Sciatic nerve (tissue), 2 donors: Measurements from ENCODE around the gene HOXD9. TPM values are rescaled to one million over a fixed set of nuclear protein-coding genes. Genes with fewer than 3 reads are reported as not detected.
A peak's percentile ranks its signal among the peaks of the same experiment; 100 is the strongest.

Experiments used
- ATAC-seq: fragments of 200-7000 bp; cut with Tn5 transposase; one replicate; pipeline ENCODE4 v1.9.1; 2020; ENCODE audit warnings: mild to moderate bottlenecking, moderate library complexity
- DNase-seq: peaks from one replicate; pipeline ENCODE4 v3.0.0-alpha.2; 2020; ENCODE audit warnings: low spot score
- intact Hi-C: fragments of 100-400 bp; cut with DNase I; formaldehyde crosslinking; loops from one replicate; pipeline ENCODE4 v1.14.2; 2022
- total RNA-seq: library from RNA; stranded (reverse); fragmentation: NEBNext Ultra II Directional; extraction: Animal tissue kit (Norgen Biotek cat#: 25700); gene quantifications from one replicate; pipeline ENCODE4 v1.2.1, GENCODE V29; 2021
- donor health status: DM: no; HTN: no; CAD: no.
- donor health status: DM: no; HTN: no; CAD: no.

Gene HOXD9
- total RNA-seq, 1 donor from 2014 or later, result 4.9 TPM

- DNase-seq (no peak), ATAC-seq (no peak)
- intact Hi-C loops, result no loop called here
Measured at GRCh38 chr2:176118601-176119339, 3.7 kb upstream of the HOXD9 start.

DNA sequence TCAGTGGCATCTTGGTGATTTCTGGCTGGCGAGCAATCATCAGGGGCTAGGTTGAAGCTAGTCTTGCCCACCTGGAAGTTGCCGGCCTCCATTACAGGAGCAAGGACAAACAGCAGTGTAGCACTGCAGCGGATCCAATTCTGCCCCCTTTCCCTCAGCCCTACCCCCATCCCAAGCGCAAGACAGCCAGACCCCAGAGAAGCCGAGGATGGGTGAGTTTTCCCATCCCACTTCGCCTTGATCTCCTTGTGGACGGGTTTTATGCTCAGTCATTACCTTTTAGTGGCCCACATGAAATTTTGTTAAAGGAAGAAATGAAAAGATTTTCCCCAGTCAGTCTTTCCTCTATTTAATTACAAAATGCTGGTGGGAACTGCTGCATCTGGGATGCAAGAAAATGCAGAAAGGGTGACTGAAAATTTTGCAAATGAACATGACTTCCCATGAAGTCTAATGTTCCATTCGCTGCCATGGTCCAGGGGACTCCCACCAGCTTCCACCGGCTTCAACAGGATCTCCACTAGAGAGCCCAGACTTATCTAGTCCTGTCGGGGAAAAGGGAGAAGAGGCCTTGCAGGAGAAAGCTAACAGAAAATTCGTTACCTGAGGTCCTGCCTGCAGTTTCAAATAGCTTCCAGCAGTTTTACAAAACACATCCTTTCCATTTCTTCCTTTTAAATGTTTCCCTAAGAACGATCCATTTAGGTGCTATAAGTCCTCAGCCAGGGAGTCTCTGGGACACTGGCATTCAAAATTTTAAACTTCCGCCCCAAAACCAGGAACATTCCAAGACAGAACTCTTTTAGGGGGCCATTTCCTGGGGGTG is 1.9 kb upstream of the HOXD9 start:
- DNase-seq (no peak), ATAC-seq (no peak)
- intact Hi-C loops, result loop anchor here (10.0 kb wide), 1 partner anchor 1034 kb away; no protein-coding TSS in a partner anchor

- ATAC-seq, result no peak
- intact Hi-C loops, result loop anchor here (10.0 kb wide), 1 partner anchor 1033 kb away; no protein-coding TSS in a partner anchor
- DNase-seq, result no peak
Measured at GRCh38 chr2:176121190-176122051, 1.1 kb upstream of the HOXD9 start.

DNA sequence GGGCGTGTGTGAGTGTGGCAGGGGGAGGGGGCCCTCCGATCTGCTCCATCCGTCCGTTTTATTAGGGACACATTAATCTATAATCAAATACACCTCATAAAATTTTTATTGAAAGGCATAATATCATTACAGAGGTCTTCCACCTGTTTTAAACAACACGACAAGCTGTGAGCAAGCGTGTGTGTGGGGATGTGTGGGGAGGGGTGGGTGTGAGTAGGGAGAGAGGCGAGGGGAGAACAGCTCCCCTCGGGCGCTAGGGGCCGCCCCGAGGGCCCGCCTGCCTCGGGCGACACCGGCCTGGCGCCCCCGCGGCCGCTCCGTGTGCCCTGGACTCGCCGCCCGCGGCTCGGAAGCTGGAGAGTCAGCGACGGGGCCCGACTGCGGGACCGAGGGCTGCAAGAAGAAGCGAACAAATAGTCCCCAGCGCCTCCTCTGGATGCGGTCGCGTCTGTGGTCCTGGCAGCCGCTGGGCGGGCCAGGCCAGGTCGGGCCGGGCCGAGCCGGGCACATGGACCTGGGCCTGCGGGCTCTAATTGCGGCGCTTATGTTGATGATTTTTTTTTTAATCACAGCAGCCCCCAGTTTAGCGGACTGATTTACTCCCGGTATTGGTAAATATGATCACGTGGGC is 352 bp upstream of the HOXD9 start:
- ATAC-seq, result peak; percentile 23
- intact Hi-C loops, result loop anchor here (10.0 kb wide), 1 partner anchor 1033 kb away; no protein-coding TSS in a partner anchor
- no peak for DNase-seq

DNA sequence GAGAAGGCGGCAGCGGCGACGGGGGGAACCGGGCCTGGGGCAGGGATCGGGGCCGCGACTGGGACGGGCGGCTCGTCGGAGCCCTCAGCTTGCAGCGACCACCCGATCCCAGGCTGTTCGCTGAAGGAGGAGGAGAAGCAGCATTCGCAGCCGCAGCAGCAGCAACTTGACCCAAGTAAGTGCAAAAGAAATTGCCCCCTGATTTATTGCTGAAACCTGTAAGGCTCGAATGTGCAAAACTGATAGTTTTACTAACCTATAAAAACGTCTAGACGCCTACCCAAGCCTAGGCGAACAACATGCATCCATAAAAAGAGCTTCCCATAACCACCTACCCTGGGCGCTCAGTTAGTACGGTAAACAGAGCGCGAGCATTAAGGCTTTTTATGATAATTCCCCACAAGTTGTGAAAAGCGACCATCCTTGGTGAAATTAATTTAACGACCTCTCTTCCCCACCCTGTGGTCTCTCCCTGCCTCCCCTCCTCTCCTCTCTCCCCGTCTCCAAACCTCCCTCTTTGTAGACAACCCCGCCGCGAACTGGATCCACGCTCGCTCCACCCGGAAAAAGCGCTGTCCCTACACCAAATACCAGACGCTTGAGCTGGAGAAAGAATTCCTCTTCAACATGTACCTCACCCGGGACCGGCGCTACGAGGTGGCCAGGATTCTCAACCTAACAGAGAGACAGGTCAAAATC is 1.0 kb downstream of the HOXD9 start:
- no peak for DNase-seq
- ATAC-seq, result no peak
- intact Hi-C loops, result loop anchor here (10.0 kb wide), 1 partner anchor 1031 kb away; no protein-coding TSS in a partner anchor

GRCh38 chr2:176124110-176124946 is 1.8 kb downstream of the HOXD9 start:
- intact Hi-C loops, result loop anchor here (10.0 kb wide), 1 partner anchor 1030 kb away; no protein-coding TSS in a partner anchor
- DNase-seq (no peak), ATAC-seq (no peak)

DNA sequence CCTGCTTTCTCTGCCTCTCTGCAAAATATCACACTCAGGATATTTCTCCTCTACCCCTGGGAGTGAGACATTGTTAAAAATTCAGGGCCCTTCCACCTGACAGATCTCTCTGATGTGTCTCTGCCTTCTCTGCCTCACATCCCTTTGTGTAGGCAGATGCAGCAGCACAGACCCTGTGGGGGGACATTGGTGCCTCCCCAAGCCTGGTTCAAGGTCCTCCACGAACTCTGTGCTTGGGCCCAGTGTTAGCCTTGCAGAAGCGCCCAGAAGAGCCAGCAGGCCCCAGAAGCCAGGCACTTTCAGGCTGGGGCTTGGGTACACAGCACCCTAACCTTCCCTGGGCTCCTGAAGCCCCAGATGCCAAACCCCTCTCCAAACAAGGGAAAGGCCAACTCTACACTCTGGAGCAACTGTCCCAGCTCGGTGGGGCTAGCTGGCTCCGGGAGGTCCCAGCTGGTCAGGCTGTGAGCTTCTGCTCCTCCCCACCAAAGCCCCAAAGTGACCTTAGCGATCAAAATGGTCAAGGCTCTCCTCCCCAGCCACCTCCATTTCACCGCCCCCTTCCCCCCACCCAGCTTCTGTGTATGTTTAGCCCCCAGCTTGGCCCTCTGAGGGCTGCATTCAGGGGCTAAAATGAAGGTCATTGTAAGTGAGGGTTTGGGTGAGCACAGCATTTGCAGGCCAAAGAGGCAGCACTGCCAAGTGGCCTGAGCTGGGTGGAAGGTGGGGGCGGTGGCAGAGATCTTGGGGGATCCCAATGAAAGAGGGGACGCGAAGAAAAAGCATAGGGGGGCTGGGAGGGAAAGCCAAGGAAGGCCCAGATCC is 2.6 kb downstream of the HOXD9 start:
- DNase-seq (no peak), ATAC-seq (no peak)
- intact Hi-C loops, result loop anchor here (5.0 to 10.0 kb wide), 2 partner anchors 512 to 1030 kb away; no protein-coding TSS in a partner anchor

DNA sequence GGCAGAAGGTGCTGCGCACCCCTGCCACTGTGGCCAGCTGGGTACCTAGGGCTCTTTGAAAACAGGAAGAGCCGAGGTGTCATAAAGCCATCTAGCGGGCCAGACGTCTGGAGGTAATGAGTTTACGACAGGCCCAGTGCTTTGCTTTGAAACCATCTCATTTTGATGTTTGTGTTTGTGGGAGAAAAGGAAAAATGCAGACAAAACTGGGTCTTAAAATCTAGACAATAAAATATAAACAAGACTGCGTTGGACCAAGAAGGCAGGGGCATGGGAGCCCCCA is 3.2 kb downstream of the HOXD9 start:
- DNase-seq (no peak), ATAC-seq (no peak)
- intact Hi-C loops, result loop anchor here (5.0 to 10.0 kb wide), 2 partner anchors 512 to 1029 kb away; no protein-coding TSS in a partner anchor

GRCh38 chr2:176126929-176127773 is 4.6 kb downstream of the HOXD9 start:
- DNase-seq (peak; percentile 89), ATAC-seq (no peak)
- intact Hi-C loops, result loop anchor here (5.0 to 10.0 kb wide), 2 partner anchors 510 to 1028 kb away; no protein-coding TSS in a partner anchor

DNA sequence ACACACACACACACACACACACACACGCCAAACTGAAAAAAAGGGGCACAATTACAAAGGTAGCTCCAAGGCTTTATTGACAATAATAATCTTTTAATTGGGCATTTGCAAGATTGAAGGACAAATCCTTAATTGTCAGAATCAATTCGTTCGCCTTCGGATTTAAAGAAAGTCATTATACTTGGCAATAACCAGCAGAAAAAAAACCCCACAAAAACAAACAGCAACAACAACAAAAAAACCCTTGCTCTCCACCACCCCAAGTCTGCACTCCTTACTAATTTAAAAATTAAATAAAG is 5.2 kb downstream of the HOXD9 start:
- intact Hi-C loops, result loop anchor here (5.0 to 10.0 kb wide), 2 partner anchors 510 to 1027 kb away; no protein-coding TSS in a partner anchor
- DNase-seq (no peak), ATAC-seq (no peak)

- DNase-seq (no peak), ATAC-seq (peak; percentile 38)
- intact Hi-C loops, result loop anchor here (5.0 to 10.0 kb wide), 2 partner anchors 509 to 1026 kb away; no protein-coding TSS in a partner anchor
Measured at GRCh38 chr2:176128172-176128981, 5.9 kb downstream of the HOXD9 start.

- intact Hi-C loops, result loop anchor here (5.0 to 10.0 kb wide), 2 partner anchors 508 to 1026 kb away; no protein-coding TSS in a partner anchor
- DNase-seq (peak; percentile 78), ATAC-seq (peak; percentile 57)
Measured at GRCh38 chr2:176128982-176129796, 6.7 kb downstream of the HOXD9 start, which contains the start of gene HOXD8. HOXD8 (plus strand) TSS chr2:176129705; CDS start chr2:176130367, 662 bp downstream.

DNA sequence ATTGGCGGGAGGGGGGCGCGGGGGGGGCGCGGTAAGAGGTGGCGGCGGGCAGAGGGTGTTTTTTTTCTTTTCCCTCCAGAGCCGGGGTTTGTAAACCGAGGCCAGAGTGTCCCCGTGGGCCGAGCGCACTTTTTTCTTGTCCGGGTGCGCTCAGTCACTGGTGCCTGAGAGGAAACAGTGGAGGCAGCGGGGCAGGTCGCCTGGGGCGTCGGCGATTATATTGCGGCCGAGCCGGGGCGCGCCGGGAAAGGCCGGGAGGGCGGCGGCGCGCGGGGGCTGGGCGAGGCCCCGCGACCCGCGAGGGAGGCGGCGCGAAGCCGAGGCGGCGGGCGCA is 7.3 kb downstream of the HOXD9 start:
- DNase-seq (no peak), ATAC-seq (no peak)
- intact Hi-C loops, result loop anchor here (5.0 to 10.0 kb wide), 2 partner anchors 508 to 1025 kb away; no protein-coding TSS in a partner anchor
